ENCODE data around the gene TUBB4A.

The TUBB4A gene

DNA sequence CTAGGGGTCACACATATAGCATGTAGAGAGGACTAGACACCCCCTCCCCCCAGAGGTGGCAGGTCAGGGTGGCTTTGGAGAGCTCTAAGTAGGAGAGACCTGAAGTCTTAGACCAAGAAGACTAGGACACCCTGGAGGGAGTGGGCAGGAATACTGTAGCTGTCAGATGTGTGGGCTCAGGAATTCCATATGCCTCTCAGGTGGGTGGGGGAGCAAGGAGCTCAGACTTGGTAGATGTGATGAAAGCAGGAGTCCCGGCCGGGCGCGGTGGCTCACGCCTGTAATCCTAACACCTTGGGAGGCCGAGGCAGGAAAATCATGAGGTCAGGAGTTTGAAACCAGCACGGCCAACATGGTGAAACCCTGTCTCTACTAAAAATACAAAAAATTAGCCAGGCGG lies 36.4 kb downstream of the TUBB4A start:
- no peak for DNase-seq

DNA sequence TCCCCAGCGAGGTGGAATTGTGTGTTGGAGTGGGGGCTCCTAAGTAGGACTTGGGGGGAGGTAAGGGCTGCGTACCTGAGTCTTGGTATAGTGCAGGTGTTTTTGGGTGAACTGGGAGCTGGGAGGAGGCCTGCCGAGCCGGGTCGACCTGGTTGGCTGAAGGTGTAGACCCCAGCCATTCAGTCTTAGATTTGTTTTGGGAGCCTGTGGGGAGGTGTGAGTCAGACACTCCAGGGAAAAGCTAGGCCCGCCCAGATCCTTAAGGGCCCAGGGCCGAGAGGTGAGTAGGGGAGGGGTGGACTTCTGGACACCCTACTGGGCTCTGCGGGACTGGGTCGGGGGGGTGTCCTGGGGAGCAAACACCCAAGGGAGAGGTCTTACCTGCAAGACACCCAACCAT lies 37.1 kb downstream of the TUBB4A start:
- no peak for DNase-seq

DNA sequence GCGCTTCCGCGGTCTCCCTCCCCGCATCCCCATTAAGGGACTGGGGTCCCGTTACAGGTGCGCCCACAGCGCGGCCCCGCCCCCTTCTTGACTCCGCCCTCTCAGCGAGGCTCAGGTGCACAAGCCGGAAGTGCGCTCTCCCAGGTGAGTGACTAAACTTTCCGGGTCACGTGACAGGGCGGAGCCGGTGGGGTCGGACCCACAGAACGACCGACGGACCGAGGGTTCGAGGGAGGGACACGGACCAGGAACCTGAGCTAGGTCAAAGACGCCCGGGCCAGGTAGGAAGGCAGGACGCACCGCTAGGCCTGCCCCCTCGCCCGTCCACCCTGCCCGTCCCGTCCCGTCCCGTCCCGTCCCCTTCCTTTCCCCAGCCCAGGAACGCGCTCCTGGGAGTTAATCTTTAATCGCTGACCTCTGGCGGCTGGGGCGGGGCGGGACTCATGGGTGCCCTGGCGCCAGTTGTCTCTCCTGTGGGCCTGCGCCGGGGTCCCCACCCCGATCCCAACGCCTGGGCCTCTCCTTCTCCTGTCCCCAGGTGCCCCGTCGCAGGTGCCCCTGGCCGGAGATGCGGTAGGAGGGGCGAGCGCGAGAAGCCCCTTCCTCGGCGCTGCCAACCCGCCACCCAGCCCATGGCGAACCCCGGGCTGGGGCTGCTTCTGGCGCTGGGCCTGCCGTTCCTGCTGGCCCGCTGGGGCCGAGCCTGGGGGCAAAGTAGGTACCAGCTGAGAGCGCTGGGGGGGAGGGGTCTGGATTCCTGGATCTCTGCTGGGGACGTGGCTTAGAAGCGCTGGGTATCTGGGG lies 37.8 kb downstream of the TUBB4A start, which contains the start of gene CRB3:
CRB3 (plus strand) TSS at position 202 of the 804 bp plus-strand sequence; CDS start at position 633, 431 bp downstream.
- DNase-seq, result peak; percentile 80

DNA sequence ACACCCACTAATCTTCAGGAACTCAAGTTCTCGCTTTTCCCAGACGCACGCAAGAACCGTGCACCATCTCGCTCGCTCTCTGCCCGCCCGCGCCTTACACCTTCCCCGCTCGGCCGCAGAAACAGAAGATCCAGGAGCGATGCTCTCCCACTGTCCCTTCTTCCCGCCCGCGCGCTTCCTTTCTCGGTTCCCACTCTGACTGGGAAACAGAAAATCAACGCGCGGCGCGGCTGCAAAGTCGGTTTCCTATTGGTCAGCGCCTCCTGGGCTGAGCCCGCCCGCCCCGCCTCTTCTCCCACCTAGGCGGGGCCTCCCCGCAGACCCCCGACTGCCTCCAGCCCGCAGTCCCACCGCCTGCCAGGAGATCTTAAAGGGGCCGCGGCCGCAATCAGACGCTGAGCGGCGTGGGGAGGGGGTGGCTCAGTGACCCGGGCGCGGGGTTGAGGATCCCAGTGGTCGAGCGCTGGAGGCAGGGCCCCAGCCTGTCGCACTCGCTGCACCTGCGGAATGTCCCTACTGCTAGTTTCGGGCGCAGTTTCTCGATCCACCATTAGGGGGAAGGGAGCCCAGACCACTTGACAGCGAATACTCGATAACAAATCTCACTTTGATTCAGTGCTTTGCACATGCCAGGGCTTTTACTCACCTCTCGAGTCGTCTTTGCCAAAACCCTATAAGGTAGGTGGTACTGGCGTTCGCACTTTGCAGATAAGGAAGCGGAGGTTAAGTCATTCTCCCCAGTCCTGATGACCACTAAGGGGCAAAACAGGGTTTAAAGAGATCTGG lies 41.8 kb downstream of the TUBB4A start:
- DNase-seq, result peak; percentile 87

DNA sequence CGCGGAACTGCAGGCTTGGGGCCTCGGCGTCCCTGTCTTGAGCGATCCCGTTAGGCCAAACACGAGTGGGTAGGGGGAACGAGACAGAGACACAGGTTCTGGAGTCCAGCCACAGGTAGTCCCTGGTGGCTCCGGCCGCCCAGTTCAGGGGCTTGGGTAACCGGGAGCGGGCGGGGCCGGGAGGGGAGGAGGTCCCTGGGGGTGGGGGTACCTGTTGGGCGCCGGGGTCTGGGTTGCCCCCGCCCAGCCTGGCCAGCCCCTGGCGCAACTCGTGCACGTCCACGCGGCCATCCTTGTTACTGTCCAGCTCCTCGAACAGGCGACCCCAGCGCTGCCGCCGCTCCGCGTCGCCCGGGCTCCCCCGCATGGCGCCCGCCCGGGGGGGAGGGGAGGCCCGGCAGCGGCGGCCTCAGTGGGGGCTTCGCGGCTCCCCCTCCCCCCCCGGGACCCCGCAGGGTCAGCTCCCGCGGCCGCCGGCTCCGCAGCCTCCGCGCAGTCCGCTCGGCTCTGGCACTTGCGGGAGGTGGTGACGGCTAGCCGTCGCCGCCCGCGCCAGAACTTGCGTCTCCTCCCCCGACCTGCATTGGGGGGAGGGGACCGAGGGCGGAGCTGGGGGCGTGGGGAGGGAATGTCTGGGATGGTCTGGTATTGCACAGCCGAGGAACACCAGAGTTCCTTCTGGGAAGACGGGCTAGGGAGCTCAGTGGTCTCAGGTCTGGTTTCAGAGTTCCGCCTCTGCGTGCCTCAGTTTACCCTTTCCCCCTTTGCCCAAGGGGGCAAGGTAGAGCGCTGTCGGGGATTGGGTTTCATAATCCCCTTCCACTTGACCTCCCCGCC lies 42.6 kb downstream of the TUBB4A start, which contains the start of gene SLC25A23:
SLC25A23 (minus strand) TSS at position 531 of the 837 bp plus-strand sequence; CDS start at position 367, 164 bp downstream.
- no peak for DNase-seq

DNA sequence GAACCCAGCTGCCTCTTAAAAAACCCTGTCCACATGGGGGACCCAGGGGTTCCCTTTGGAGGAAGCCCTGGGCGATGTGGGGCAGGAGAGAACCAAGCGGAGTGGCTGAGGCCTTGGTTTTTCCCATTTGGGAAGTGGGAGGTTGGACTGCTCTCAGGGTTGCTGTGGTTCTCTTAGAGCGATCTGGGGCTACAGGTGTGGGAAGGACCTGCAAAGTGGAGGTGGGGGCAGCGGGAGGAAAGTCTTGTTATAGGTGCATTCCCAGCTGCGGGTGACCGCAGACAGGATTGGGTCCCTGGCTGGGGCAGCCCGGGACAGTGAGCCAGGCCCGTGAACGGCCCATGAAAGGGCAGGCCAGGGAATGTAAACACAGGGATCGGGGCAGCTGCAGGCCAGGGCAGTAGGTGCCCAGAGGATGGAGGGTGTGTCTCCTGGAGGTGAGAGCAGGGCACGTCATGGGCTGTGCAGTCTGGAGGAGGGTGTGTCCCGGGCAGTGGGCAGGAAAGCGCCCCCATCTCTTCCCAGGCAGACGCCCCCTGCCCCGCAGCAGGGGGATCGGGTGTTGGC lies 43.3 kb downstream of the TUBB4A start:
- DNase-seq, result no peak

DNA sequence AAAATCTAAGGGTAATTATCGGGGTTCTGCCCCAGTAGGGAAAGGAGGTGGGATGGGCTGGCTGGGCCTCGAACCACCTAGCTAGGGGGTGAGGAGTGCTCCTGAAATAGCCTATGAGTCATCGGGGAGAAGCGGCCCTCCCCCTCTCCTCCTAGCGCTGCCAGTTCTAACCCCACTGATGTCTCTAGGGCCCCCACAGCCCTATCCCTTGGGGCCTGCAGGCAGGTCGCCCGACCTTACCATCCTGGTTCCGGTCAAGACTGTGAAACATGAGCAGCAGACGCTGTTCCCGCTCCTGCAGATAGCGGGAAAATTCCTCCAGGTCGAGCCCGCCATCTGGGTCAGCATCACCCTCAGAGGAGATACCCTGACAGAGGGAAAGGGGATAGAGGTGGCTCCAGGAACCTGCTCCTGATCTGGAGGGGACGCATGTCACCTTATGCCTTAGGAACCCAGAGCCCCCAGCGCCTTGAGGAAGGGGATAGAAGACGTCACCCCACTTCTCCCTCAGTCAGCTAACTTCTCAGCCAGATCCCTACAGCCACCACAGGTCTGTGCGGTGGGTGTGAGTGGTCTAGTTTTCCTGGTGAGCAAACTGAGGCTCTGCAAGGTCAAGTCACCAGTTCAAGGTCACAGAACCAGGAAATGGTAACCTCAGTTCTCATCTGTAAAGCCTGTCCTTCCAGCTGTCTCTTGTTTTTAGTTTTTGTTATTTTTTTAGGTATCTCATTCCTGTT lies 44.0 kb downstream of the TUBB4A start:
- DNase-seq, result no peak

DNA sequence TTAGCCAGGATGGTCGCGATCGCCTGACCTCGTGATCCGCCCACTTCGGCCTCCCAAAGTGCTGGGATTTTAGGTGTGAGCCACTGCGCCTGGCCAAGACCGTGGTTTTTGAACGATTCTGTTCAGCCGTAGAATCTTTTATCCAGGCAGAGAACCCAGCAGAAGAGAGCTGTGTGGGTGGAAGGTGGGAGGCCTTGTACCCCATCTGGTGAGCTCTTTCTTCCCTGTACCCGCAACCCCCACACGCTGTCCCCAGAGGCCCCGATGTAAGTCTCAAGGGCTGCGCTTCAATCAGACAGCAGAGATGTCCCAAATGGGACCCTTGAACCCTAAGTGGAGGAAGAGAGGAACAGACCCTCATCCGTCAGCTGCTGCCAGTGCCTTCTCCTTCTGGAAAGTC lies 46.2 kb downstream of the TUBB4A start:
- no peak for DNase-seq

DNA sequence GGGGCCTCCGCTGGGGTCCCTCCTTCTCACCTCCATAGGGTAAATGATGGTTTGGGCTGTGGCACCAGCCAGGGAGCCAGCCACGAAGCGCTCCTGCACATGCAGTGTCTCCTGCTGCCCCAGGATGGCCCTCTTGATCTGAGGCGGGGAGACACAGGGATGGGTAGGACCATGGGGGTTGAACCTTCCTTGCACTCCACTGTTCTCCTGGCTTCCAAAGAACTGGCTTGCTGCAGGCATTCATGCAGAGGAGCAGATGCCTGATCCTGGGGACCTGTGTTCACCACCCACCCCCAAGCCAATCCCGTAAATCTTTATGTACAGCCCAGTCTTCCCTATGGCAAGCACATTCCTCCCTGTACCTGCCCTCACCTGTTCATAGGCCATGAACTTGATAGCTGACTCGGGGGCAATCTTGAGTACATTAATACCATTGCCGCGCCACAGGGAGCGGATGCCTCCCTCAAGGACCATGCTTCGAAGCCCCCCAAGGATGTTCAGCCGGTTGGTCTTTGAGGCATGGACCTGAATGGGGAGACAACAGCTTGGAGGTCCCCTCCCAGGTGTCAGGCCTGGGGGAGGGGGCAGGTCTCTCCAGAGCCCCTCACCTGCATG lies 48.1 kb downstream of the TUBB4A start:
- no peak for DNase-seq

DNA sequence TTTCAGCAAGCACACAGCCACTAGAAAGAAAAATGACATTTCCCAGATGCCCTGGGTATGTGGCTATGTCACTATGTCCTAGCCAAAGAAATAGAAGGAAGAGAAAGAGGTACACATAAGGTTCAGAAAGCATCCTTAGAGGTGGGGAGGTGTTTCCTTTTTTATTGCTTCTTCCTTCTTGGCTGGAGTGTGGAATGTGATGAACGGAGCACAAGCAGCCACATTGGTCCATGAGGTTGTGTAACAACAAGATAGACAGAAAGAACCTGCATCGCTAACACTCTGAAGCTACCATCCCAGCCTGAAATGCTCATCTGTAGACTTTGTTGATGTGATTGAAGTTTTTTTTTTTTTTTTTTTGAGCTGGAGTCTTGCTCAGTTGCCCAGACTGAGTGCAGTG lies 49.2 kb downstream of the TUBB4A start:
- DNase-seq, result no peak

DNA sequence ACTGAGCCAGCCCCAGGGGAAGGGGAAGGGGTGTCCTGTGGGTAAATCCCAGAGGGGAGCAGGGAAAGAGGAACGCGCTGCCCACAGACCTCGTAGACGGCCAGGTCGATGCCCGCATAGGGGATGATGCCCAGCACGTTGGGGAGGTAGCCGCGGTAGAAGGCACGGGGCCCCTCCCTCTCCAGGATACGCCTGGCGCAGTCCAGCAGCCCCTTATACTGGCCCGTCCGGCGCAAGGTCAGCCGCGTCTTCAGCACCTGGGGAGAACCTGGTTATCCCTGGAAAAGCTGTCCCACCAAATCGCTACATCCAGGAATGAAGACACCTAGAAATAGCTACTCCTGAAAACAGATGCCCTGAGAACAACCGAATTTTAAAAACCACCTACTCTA lies 49.9 kb downstream of the TUBB4A start:
- no peak for DNase-seq

DNA sequence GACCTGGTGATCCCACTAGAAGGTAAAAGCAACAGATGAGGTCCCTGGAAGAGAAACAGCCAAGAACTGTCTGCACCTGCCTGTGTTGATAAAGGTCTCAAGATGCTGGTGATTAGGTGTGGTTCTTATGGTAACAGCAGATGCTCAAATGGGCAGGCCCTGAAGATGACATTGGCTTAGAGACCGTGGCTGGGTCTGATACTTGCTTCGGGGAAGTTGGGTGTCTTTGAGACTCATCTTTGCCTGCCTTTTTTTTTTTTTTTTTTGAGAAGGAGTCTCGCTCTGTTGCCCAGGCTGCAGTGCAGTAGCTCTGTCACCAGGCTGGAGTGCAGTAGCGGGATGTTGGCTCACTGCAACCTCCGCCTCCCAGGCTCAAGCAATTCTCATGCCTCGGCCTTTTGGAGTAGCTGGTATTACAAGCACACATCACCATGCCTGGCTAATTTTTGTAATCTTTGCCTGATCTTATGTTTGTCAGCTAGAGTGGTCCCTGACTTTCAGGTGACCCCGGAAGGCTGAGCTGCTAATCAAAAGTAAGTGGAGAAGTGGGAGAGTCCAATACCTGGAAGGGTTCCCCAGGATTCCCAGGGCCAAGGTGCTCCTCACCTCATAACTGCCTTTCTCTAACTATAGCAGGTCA lies 50.4 kb downstream of the TUBB4A start:
- DNase-seq, result no peak

DNA sequence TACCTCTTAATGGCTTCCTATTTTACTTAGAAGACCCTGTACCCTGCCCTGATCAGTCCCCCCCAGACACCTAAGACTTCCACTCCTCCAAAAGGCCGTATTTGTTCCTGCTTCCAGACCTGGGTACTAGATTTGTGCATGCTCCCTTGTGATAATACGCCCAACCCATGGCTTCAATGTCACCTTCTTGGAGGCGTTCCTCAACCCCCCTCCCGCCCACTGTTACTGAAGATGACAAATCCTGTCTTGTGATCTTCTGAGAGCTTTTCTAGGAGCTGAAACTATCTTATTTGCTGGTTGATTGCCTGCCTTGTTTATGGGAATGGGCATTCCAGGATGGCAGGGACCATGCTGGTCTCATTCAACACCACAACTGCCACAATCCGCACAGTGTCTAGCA lies 51.9 kb downstream of the TUBB4A start:
- DNase-seq, result no peak

DNA sequence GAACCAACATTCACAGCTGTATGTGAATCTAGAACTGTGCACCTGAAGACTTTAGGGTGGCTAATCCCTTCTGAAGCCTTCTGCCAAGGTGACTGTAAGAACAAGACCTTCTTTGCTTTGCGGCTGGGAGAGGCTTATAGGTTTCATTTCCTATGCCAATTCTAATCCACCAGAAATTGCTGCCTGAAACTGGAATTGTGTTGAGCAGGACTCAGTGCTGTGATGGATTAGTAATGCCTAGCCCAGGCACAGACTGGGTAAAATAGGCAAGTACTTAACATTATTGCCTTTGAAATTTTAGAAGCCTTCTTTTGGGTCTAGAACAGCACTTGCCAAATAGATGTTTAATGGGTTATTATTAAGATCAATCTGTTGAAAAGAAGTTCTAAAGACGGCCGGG lies 54.1 kb downstream of the TUBB4A start:
- no peak for DNase-seq

DNA sequence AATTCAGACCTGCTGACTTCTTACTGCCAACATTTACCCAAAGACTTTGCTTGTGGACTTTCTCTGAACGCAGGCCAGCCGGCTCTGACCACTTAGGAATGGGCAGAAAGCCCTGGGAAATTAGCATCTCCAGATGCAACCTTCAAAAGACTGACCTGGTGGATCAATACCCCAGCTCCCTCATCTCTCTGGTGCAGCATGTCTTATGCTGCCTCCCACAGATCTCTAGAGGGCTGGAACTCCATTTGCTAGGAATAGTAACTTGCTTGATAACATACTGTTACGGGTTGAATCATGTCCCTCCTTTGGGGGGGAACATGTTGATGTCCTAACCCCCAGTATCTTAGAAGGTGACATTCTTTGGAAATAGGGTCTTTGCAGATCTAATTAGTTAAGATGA lies 55.7 kb downstream of the TUBB4A start:
- no peak for DNase-seq

Data from NCI-H1048 (cell line).